Type B pancreatic cell (in vitro differentiated cells): ENCODE data around the gene FSD1L. TPM values are rescaled to one million over a fixed set of nuclear protein-coding genes. Genes with fewer than 3 reads are reported as not detected.
A peak's percentile ranks its signal among the peaks of the same experiment; 100 is the strongest.

ENCODE experiments used
- DNase-seq: peaks from one replicate; pipeline ENCODE4 v3.0.0; 2021; ENCODE audit warnings: mixed read lengths; ENCODE audit not compliant: unreplicated experiment; ENCODE audit errors: extremely low spot score
- H3K27ac Mint-ChIP-seq: 2 replicates; pipeline ENCODE4 v1.8.0; 2021; ENCODE audit warnings: mild to moderate bottlenecking, mixed read lengths
- H3K27me3 Mint-ChIP-seq: 2 replicates; pipeline ENCODE4 v1.8.0; 2021; ENCODE audit warnings: mixed read lengths
- H3K36me3 Mint-ChIP-seq: 2 replicates; pipeline ENCODE4 v1.8.0; 2021; ENCODE audit warnings: mixed read lengths
- H3K4me1 Mint-ChIP-seq: one replicate; pipeline ENCODE4 v1.8.0; 2021; ENCODE audit warnings: mixed read lengths; ENCODE audit not compliant: unreplicated experiment
- H3K4me3 Mint-ChIP-seq: 2 replicates; pipeline ENCODE4 v1.8.0; 2021; ENCODE audit warnings: mild to moderate bottlenecking, mixed read lengths
- H3K9me3 Mint-ChIP-seq: 2 replicates; pipeline ENCODE4 v1.8.0; 2021; ENCODE audit warnings: mixed read lengths
- CTCF ChIP-seq: fragments of 200-600 bp; sonication (generic); conservative IDR thresholded peaks from 2 replicates; pipeline ENCODE4 v1.5.0; 2021; ENCODE audit warnings: antibody characterized with exemption, mild to moderate bottlenecking
- total RNA-seq: library from RNA; stranded (reverse); gene quantifications from 2 replicates; pipeline ENCODE4 v1.2.1, GENCODE V29; 2021; ENCODE audit warnings: low replicate concordance

The FSD1L gene
- total RNA-seq, 1 donor from 2014 or later: 11.6 TPM

- Mint-ChIP-seq H3K27ac (no peak overlapping the region), H3K4me1 (no peaks in the 10 kb centered on the region), H3K27me3 (no peaks in the 10 kb centered on the region), H3K9me3 (peaks cover 12% of the 10 kb centered on the region), H3K36me3 (peaks cover 47% of the 10 kb centered on the region), H3K4me3 (no peak overlapping the region)
- no peak for DNase-seq
- no peak for TF ChIP-seq CTCF
These were observed 19.1 kb downstream of the FSD1L start for GRCh38 chr9:105466898-105467455.

GRCh38 chr9:105468875-105469274, 21.0 kb downstream of the FSD1L start:
- no peak overlapping the region for H3K27ac Mint-ChIP-seq
- no peak overlapping the region for H3K4me3 Mint-ChIP-seq
- H3K4me1 Mint-ChIP-seq: no peaks in the 10 kb centered on the region
- peaks cover 12% of the 10 kb centered on the region for H3K9me3 Mint-ChIP-seq
- no peak for TF ChIP-seq CTCF
- no peaks in the 10 kb centered on the region for H3K27me3 Mint-ChIP-seq
- no peak for DNase-seq
- peaks cover 47% of the 10 kb centered on the region for H3K36me3 Mint-ChIP-seq

- H3K36me3 Mint-ChIP-seq: peaks cover 23% of the 10 kb centered on the region
- no peaks in the 10 kb centered on the region for H3K4me1 Mint-ChIP-seq
- H3K27ac Mint-ChIP-seq: no peak overlapping the region
- no peak overlapping the region for H3K4me3 Mint-ChIP-seq
- no peaks in the 10 kb centered on the region for H3K27me3 Mint-ChIP-seq
- no peaks in the 10 kb centered on the region for H3K9me3 Mint-ChIP-seq
- no peak for DNase-seq
- TF ChIP-seq CTCF: no peak
These were observed 25.4 kb downstream of the FSD1L start for GRCh38 chr9:105473221-105473620.

- Mint-ChIP-seq H3K4me1 (no peaks in the 10 kb centered on the region), H3K4me3 (no peak overlapping the region), H3K36me3 (peaks cover 6% of the 10 kb centered on the region), H3K27ac (no peak overlapping the region), H3K9me3 (no peaks in the 10 kb centered on the region), H3K27me3 (no peaks in the 10 kb centered on the region)
- TF ChIP-seq CTCF: peak; percentile 63
- no peak for DNase-seq
These were observed 27.5 kb downstream of the FSD1L start for GRCh38 chr9:105475302-105475701.

- Mint-ChIP-seq H3K27me3 (no peaks in the 10 kb centered on the region), H3K27ac (no peak overlapping the region), H3K36me3 (peaks cover 3% of the 10 kb centered on the region), H3K9me3 (no peaks in the 10 kb centered on the region), H3K4me3 (no peak overlapping the region), H3K4me1 (no peaks in the 10 kb centered on the region)
- TF ChIP-seq CTCF: no peak
- DNase-seq: no peak
These were observed 32.0 kb downstream of the FSD1L start for GRCh38 chr9:105479846-105480245.

GRCh38 chr9:105483618-105484017, 35.8 kb downstream of the FSD1L start:
- Mint-ChIP-seq H3K4me1 (no peaks in the 10 kb centered on the region), H3K9me3 (no peaks in the 10 kb centered on the region), H3K27me3 (no peaks in the 10 kb centered on the region), H3K36me3 (peaks cover 11% of the 10 kb centered on the region), H3K27ac (no peak overlapping the region), H3K4me3 (no peak overlapping the region)
- TF ChIP-seq CTCF: no peak
- DNase-seq: no peak
